ENCODE results near the gene LDLRAD4. TPM values are rescaled to one million over a fixed set of nuclear protein-coding genes. Genes with fewer than 3 reads are reported as not detected.

The LDLRAD4 gene
- total and polyA plus RNA-seq, 9 of the 15 experiments (the other 6 are each of a cell fraction or from before 2014, with no cell fraction given) = 0.01 TPM; not detected in 8

- H2AFZ ChIP-seq (ENCODE audit: low read depth, low read length) = no peak overlapping the region
- no peak overlapping the region for H3K27ac ChIP-seq (ENCODE audit: extremely low read depth, low read depth, low read length)
- ChIA-PET CTCF (ENCODE audit: low intra/inter-chr PET ratio) (no interaction called here), POLR2A (no interaction called here)
- H3K79me2 ChIP-seq (ENCODE audit: control insufficient read depth, insufficient read depth, low read length) = no peaks in the 10 kb centered on the region
- no TSS peak for BruUV-seq (replicated peaks)
- no peaks in the 10 kb centered on the region for H3K4me1 ChIP-seq (replicated peaks in 1 of 2; ENCODE audit: control insufficient read depth in 2 of 2, insufficient read depth in 2 of 2, low read length in 2 of 2)
- no peaks in the 10 kb centered on the region for H3K36me3 ChIP-seq (ENCODE audit: control insufficient read depth, insufficient read depth, low read length)
- no peak for ATAC-seq
- DNase-seq (ENCODE audit: extremely low read depth in 1 of 4, low spot score in 3 of 4) = no peak
- H3K27me3 ChIP-seq (ENCODE audit: control insufficient read depth in 2 of 2, insufficient read depth in 2 of 2, low read length in 2 of 2) = peaks cover 28 to 35% of the 10 kb centered on the region in 2 experiments
- no peaks in the 10 kb centered on the region for H3K9me3 ChIP-seq (replicated peaks; ENCODE audit: control insufficient read depth, insufficient read depth, low read depth, low read length)
- no peak overlapping the region for H3K4me3 ChIP-seq
- WGBS (ENCODE audit: insufficient coverage, low coverage, missing lambda C conversion rate) = 4% methylated on average over 7 of the region's 7 CpGs
- FAIRE-seq = no peak
- intact Hi-C loops (cut with micrococcal nuclease) = no loop called here
- in situ Hi-C loops (cut with MboI) = no loop called here
- no peak overlapping the region for H3K9ac ChIP-seq (ENCODE audit: insufficient read depth in 1 of 2, low read depth in 2 of 2, low read length in 2 of 2)
- H3K4me2 ChIP-seq (ENCODE audit: insufficient read depth, low read length) = no peak overlapping the region
- TF ChIP-seq RUNX1 (IDR thresholded peaks at IDR 0.05; ENCODE audit: low read depth) (no peak), MXD1 (CRISPR knock-in tag; IDR thresholded peaks at IDR 0.05; ENCODE audit: borderline replicate concordance, poor library complexity, severe bottlenecking) (no peak), ZC3H8 (IDR thresholded peaks at IDR 0.05) (no peak), ZNF780A (CRISPR knock-in tag; IDR thresholded peaks at IDR 0.05) (no peak), RFX1 (IDR thresholded peaks at IDR 0.05) (no peak), POLR2A (conservative IDR thresholded peaks at IDR 0.05) (no peak), KLF6 (CRISPR knock-in tag; IDR thresholded peaks at IDR 0.05; ENCODE audit: borderline replicate concordance) (no peak), KLF16 (IDR thresholded peaks at IDR 0.05) (no peak)
- no peaks in the 10 kb centered on the region for H3K9me1 ChIP-seq (ENCODE audit: control insufficient read depth, insufficient read depth, low read length)
- 0 out of 2 replicates have a peak, but pooled peaks cover 2% of the 10 kb centered on the region for H4K20me1 ChIP-seq (replicated peaks; ENCODE audit: control insufficient read depth, insufficient read depth, low read length)
Observed at GRCh38 chr18:13435586-13436333, 217.2 kb downstream of the LDLRAD4 start.

Measured in K562 (cell line).